GM12801 (cell line): ENCODE measurements around the gene GLCE.

Source experiments
- CTCF ChIP-seq: IDR thresholded peaks from one replicate; pipeline ENCODE4 v1.5.1; 2011; ENCODE audit warnings: control low read depth; ENCODE audit not compliant: insufficient read length; ENCODE audit errors: extremely low read depth

GLCE gene

GRCh38 chr15:69161878-69162213, 1.4 kb downstream of the GLCE start:
- no peak for TF ChIP-seq CTCF

GRCh38 chr15:69163141-69163669, 2.8 kb downstream of the GLCE start:
- TF ChIP-seq CTCF: no peak

- TF ChIP-seq CTCF: no peak
These were observed 4.6 kb downstream of the GLCE start for GRCh38 chr15:69164807-69165636.

- no peak for TF ChIP-seq CTCF
These were observed 5.2 kb downstream of the GLCE start for GRCh38 chr15:69165637-69166025.

- no peak for TF ChIP-seq CTCF
These were observed 6.9 kb downstream of the GLCE start for GRCh38 chr15:69167218-69167846.

GRCh38 chr15:69170597-69170996, 10.2 kb downstream of the GLCE start:
- no peak for TF ChIP-seq CTCF

GRCh38 chr15:69172847-69173246, 12.4 kb downstream of the GLCE start:
- no peak for TF ChIP-seq CTCF
